GM19238 (cell line): Measurements from ENCODE around the gene LRRC43.
"Not testable (repeated sequence)": the region's sequence is repeated elsewhere in the genome, so short reads cannot be mapped to it uniquely, and the experiment has no call there.

ENCODE experiments used
- DNase-seq: peaks from one replicate; pipeline ENCODE4 v3.0.0; 2011; ENCODE audit warnings: low spot score; ENCODE audit not compliant: insufficient read length

Gene LRRC43

DNA sequence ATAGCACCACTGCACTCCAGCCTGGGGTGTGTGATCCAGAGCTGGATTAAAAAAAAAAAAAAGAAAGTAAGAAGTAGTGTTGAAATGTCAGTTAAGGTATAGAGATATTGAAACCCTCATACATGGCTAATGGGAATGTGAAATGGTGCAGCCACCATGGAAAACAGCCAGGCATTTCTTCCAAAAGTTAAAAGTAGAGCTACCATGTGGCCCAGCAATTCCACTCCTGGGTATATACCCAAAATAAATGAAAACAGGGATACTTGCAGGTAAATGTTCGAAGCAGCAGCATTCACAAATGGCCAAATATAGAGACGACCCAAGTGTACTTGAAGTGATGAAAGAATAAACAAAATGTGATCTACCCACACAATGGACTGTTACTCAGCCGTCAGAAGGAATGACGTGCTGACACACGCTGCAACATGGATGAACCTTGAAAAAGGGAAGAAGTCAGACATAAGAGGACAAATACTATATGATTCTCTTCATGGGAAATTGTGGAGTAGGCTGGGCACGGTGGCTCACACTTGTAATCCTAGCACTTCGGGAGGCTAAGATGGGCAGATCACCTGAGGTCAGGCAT is 24.1 kb upstream of the LRRC43 start:
- no peak for DNase-seq

DNA sequence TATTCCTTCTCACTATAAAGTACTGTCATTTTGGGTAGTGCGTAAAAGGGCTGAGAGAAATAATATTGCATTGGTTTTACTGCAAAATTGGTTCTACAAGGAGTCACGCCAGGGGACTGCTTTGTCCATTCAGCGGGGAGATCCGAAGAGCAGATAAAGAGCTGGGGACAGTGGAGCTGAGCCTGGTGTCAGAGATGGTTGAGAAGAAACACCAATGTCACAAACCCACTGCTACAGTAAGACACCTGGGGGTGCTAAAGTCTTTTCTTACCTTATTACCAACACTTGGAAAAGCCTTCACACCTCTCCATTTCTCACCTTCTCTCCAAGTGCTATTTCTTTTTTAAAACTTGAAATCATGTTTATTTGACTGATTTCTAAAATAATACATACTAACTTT is 23.0 kb upstream of the LRRC43 start:
- no peak for DNase-seq

DNA sequence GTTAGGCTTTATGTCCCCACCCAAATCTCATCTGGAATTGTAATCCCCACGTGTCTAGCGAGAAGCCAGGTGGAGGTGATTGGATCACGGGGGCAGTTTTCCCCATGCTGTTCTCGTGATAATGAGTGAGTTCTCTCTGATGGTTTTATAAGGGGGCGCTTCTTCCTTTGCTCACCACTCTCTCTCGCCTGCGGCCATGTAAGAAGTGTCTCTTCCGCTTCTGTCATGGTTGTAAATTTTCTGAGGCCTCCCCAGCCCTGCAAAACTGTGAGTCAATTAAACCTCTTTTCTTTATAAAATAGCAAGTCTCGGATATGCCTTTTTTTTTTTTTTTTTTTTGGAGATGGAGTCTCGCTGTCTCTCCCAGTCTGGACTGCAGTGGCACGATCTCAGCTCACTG is 22.2 kb upstream of the LRRC43 start:
- DNase-seq = no peak

DNA sequence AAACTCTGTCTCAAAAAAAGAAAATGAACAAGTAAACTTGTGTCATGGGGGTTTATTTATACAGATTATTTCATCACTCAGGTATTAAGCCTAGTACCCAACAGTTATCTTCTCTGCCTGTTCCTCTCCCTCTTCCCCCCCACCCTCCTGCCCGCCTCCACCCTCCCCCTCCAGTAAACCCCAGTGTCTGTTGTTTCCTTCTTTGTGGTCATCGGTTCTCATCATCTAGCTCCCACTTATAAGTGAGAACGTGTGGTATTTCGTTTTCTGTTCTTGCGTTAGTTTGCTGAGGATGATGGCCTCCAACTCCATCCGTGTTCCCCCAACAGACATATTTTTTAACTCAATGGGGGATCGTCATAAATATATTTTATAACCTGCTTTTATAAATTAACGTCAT is 21.2 kb upstream of the LRRC43 start:
- no peak for DNase-seq

DNA sequence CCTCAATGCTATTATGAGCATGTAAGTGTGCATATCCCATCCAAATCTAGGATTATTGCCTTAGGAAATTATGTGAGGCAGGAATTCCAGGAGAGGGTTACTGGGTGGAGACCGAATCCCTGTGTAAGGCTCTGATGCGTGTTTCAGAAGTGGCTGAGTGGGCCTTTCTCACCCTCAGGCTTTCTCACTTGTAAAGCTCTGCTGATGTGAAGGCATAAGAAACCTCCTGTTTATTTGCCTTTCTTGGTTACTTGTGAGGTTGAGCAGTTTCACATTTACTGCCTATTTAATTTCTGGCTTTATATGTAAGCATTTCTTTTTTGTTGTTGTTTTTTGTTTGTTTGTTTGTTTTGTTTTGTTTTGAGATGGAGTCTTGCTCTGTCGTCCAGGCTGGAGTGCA is 19.9 kb upstream of the LRRC43 start:
- no peak for DNase-seq

DNA sequence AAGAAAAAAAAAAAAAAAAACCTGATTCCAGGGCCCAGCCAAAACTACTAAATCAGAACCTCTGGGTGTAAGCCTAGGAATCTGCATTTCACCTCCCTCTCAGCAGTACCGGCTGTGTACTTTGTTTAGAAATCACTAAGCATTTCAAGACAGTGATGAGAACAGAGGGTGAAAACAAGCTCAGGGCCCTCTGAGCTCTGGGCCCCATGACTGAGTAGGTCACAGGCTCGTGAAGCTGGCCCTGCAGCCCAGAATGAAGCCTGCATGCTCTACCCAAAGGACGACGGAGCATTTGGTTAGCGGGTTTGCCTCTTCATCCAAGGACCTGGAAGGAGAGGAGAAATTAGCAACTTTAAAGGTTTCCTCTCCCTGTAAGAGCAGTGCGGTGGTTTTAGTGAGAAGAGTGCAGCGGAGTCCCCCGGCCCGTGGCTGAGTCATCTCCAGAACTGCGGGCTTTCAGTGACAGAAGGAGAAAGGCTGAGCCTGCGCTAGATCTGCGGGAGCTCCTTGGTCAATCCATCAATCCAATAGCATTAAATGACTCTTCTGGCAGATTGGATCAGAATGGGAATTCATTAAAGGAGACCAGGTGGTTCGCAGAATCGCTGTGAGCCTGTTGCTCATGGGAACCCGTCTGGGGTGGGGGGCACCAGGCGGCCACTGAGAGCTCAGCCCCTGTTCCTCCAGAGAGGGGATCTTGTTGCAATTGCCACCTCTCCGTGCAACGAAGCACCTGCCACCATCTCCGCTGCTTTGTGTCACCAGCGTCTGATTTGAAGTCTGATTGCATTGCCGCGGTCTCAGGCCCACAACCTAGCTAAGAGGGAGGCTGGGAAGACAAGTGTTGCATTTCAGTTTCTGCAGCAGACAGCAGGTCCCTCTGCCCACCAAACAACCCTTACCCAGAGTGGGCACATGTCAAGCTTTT is 16.2 kb upstream of the LRRC43 start:
- no peak for DNase-seq

DNA sequence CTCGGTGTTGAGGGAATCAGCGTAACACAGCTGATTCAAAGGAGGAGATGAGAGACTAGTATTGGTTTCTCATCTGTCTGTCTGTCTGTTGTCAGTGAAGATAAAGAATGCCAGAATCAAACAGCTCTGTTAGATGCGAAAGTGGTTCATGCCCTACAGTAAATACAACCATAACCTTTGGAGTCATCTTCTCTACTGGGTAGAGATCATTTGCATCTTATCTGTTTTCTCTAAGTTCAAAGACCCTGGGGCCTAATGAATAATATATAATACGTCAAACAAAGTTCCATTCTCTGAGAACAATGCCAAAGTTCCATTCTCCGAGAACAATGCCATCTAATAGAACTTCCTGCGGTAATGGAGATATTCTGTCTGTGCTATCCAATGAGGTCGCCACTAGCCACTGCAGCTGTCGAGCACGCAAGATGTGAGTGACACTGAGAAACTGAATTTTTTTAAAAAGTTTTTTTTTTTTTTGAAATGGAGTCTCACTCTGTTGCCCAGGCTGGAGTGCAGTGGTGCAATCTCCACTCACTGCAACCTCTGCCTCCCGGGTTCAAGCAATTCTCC is 15.5 kb upstream of the LRRC43 start:
- no peak for DNase-seq

DNA sequence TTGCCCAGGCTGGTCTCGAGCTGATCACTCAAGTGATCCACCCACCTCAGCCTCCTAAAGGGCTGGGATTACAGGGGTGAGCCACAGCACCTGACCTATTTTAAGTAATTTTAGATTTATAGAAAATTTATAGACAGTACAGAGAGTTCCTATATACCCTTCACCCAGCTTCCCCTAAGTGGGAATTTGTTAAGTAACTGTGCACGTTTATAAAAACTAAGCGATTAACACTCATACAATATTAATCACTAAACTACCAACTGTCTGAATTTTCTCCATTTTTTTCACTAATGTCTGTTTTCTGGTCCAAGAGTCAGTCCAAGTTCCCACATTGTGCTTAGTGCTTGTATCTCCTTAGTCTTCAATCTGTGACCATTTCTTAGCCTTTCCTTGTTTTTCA is 14.4 kb upstream of the LRRC43 start:
- DNase-seq = no peak

DNA sequence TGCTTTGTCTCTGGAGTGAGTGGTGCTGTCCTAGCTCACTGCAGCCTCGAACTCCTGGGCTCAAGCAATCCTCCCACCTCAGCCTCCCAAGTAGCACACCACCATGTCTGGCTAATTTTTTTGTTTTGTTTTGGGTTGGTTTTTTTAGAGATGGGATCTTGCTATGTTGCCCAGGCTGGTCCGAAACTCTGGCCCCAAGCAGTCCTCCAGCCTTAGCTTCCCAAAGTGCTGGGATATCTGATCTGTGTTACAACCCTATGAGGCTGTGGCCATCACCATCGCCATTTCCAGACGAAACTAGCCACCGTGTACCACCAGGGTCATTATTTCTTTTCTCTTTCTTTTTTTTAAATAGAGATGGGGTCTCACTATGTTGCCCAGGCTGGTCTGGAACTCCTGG is 11.5 kb upstream of the LRRC43 start:
- DNase-seq = no peak

DNA sequence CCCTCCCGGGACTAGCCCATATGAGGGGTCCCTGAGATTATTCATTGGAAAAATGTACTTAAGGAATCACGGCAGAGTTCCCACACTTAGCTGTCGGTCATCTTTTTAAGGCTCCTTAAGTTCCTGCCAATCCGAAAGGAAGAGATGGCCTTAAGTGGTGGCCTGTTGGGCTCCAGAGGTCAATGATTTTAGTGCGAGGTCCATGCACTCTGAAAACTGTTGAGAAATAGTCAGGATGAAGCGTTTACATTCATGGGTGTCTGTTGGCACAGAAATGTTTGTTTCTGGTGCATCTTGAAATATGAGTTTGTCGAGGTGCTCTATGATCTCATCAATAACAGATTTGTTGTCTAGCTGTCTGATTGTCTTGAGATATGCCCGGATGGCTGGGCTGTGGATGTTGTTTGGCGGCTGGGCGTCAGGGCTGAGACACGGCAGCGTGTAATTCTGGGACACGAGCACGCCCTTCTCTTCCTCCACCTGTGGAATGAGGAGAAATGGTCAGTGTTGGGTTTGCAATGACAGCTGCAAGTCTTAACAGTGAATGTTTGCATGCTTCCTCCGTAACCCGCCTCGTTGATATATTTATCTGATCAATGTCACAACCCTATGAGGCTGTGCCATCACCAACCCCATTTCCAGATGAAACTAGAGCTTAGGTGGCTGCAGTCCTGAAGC is 10.5 kb upstream of the LRRC43 start:
- no peak for DNase-seq

DNA sequence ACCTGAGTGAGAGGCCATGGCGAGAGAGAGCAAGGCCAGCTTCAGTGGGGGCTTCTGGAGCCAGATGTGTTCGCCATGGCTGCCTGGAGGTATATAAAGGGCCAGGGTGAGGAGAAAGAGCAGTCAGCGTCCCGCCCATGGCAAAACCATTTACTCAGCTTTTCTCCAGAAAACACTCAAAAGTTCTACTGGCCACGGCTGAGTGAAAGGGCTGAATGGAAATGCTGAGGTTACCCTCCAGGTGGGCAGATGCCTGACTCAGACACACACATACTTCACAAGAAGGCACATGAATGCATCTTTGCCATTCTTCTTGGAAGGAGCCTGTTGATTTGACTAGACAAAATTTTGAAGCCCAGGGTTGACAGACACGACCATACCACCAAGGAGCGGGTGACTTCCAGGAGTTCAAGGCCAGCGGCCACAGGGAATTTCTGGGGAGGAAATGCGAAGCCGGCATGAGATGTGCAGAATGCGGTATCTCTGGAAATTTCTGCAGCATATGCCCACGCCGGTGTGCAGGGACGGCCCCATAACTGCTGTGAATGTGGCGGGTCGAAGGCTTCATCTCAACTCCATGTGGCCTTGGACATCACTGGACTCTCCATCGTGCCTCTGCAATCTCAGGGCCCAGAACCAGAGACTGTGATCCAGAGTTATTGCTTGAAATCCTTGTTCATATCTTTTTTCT is 8.6 kb upstream of the LRRC43 start, which contains the start of gene IL31:
IL31 (minus strand) TSS at position 67 of the 691 bp plus-strand sequence; CDS start at position 18, 49 bp downstream.
- no peak for DNase-seq

DNA sequence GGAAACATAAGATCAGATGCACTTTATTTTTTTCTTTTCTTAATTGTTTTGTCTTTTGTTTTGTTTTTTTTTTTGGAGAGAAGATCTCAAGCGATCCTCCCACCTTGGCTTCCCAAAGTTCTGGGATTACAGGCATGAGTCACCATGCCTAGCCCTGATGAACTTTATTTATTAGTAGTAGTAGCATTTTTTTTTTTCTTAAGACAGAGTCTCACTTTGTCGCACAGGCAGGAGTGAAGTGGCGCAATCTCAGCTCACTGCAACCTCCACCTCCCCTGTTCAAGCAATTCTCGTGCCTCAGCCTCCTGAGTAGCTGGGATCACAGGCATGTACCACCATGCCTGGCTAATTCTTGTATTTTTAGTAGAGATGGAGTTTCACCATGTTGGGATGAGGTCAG is 6.5 kb upstream of the LRRC43 start:
- DNase-seq = not testable (repeated sequence)

DNA sequence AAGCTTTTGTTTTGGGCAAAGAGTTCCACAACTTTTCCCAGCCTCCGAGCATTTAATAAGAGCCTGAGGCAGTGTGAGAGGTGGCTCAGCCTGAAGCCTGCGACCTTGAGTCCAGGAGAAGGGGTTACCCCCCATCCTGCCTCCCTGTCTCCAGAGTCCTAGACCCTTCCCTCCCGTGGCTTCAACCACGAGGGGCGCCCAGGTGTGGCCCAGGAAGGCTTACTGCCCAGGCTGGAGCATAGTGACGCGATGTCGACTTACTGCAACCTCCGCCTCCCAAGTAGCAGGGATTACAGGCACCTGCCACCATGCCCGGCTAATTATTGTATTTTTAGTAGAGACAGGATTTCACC is 641 bp downstream of the LRRC43 start:
- DNase-seq = no peak

DNA sequence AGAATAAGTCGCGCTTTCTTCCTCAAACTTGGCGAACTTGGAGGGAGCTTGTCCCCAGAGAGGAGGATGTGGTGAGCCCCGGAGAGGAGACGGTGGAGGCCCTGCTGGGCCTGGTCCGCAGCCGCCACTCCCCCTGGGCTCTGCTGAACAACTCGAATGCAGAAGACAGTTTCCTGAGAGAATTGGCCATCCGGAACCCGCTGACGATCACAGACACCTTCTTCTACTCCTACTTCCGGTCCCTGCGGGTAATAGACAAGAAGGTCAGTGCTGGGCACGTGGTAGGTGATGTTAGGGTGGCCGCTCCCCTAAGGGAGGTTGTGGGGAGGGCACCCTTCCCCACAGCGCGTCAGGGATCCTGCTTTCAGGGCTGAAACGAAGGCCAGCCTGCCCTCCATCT is 1.6 kb downstream of the LRRC43 start:
- DNase-seq = no peak

DNA sequence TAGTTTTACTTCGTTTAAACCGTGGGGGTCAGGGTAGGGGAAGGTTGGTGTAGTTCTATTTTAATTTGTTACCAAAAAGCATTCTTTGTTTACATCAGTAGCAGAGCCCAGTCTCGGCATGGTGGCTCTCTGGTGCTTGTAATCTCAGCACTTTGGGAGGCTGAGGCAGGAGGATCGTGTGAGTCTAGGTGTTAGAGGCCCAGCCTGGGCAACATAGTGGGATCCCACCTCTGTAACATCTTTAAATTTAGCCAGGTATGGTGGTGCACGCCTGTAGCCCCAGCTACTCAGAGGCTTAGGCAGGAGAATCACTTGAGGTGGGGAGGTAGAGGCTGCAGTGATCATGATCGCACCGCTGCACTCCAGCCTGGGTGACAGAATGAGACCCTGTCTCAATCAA is 2.2 kb downstream of the LRRC43 start:
- DNase-seq = no peak

DNA sequence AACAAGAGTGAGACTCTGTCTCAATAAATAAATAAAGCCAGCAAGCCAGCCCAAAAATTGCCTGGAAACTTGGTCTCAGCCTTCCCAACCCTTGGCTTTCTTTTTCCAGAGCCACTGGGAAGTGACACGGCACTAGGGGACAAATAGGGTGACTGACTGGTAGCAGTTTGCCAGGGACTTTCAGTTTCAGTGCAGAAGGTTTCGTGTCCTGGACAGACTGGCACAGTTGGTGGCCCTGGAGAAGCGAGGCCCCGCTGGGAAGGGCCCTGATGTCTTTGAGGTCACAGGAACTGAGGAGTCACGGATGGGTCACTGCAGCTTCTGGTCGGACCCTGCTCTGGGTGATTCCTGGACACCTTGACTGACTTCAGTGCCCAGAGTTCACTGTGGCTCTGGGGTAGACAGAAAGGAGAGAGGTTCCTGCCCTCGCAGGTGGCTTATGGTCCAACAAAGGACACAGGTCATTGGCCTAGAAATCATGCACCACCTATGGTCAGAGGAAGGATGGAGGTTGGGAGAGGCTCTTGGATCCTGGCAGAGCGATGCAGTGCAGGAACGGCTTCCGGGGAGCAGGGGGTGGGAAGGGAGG is 2.7 kb downstream of the LRRC43 start:
- DNase-seq = no peak

DNA sequence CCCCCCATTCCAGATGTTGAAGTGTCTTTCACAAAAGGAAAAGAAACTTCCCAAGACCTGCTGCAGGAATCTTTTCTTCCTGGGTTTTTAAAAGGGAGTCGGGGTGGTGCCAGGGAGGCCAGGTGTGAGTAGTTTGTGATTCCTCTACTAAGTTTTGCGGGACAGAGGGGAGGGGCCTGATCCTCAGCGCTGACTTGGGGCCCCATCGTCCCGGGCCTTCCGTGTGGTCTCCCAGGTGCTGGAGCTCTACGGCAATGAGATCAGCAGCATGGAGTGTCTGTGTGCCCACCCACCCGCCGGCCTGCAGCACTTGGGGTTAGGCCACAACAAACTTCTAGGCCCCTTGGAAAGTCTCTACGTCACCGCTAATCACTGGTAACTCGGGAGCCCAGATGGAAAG is 4.5 kb downstream of the LRRC43 start:
- DNase-seq = no peak

DNA sequence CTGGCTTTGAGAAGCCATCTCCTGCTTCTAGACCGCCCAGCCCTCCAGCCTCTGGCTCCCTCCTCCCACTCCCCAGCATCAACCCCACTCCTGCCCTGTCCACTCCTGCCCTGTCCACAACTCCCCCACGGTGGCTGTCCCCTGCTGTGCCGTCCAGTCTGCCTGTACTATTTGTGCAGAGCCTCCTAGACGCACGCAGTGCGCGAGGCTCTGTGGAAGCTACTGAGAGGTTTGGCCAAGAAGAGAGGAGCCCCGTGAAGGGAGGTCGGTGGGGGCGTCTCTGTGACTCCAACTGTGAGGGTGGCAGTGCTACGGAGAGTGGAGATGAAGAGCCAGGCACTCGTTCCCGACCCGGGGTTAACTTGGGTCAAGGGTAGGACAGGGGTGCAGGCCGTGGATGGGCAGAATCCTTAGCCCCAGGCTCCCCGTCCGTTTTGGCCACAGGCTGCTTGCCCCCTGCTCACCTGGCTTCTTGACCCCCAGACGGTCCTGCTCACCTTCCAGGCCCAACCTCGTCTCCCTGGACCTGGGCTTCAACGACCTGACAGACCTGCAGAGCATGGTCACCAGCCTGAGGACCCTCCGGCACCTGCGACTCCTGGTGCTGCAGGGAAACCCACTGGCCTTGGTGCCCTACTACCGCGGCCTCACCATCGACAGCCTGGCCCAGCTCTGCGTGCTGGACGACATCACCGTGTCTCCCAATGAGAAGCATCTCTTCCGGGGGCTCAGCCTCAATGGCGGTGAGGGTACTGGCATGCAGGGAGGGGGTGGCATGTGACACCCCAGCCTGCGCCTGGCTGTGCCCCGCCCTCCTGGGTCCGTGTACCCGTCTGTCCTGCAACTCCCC is 6.9 kb downstream of the LRRC43 start:
- no peak for DNase-seq

DNA sequence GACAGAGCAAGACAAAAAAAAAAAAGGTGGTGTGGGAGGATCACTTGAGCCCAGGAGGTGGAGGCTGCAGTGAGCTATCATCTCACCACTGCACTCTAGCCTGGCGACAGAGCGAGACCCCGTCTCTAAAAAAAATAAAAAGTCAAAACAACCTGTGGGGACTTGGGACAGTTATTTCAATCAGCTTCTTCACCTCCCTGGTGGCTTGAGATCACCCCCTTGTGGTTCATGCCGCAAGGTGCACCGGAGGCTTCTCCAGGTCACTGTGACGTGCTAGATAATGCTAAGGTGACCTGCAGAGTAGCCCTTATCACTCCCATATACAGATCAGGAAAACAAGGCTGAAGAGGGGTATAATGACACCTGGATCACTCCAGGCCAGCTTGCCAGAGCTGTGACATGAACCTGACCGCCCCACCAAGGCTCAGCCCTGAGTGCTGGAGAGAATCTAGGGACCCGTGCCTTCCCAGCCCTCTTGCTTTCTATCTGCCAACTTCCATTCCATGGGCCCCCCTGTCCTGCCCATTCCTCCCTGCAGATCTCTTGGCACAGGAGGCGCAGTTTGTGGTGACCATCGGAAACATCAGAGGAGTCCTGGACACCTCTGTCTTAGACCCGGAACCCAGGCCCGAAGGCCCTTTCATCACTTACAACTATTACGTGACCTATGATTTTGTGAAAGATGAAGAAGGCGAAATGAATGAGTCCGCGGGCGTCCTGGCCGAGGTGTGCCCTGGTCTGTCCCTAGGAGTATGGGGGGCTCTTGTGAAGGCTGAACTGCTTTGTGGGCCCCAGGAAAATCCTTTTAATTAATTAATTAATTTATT is 8.1 kb downstream of the LRRC43 start:
- DNase-seq = peak; percentile 77
